HT1080 (cell line): Measurements from ENCODE around the gene FCN2. TPM values are rescaled to one million over a fixed set of nuclear protein-coding genes. Genes with fewer than 3 reads are reported as not detected.

ENCODE experiments used
- DNase-seq: peaks from one replicate; pipeline ENCODE4 v3.0.0-alpha.2; 2015; ENCODE audit warnings: low read depth
- polyA plus RNA-seq, 2 experiments: library from polyadenylated mRNA; depleted of rRNA; stranded (reverse); fragments of >200 nt; gene quantifications; 2 replicates each; pipeline ENCODE4 v1.2.3, GENCODE V29; 2015
- total RNA-seq: library from RNA; depleted of rRNA; stranded (reverse); fragments of >200 nt; shearing (Covaris generic); gene quantifications from 2 replicates; pipeline ENCODE4 v1.2.3, GENCODE V29; 2014; rRNA removed

FCN2 gene
- total RNA-seq = not detected in 2 replicates
- not detected in 2 replicates for polyA plus RNA-seq (2015; cell fraction: cytosol; rRNA removed)
- not detected in 2 replicates for polyA plus RNA-seq (2015; cell fraction: nucleus; rRNA removed)

DNA sequence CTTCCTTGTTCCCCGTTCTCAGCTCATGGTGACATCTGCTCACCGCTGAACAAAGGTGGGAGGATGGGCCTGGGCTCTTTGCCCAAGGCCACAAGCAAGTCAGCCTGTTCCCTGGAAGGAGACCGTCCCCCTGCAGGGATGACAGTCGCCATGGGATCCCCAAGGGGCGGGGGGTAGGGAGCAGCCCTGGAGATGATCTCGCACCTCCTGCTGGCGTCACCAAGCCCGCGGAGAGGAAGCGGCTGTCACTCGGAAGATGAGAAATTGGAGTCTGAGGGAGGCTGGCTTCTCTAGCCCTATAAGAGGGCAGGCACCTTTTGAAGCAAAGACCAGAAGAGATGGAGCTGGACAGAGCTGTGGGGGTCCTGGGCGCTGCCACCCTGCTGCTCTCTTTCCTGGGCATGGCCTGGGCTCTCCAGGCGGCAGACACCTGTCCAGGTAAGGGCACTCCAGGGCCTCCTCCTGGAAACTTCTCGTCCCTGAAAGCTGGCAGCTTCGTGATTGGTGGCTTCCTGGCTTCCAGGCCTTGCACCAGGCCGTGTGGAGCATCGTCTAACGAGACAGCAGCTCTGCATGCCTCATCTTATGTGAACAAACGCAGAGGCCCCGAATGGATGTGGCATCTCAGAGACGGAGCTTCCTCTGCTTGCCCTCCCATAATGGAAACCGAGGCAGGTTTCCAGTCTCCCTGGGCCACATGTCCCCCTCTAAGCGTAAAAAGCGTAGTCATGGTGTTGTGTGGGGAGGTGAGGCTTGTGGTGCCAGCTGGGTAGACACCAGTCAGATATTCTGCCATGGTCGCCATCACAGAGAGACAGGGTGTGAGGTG, at the start of gene FCN2:
TSS of gene FCN2 (plus strand) at position 327 of the 829 bp plus-strand sequence. CDS start at position 339, 12 bp downstream.
- no peak for DNase-seq

DNA sequence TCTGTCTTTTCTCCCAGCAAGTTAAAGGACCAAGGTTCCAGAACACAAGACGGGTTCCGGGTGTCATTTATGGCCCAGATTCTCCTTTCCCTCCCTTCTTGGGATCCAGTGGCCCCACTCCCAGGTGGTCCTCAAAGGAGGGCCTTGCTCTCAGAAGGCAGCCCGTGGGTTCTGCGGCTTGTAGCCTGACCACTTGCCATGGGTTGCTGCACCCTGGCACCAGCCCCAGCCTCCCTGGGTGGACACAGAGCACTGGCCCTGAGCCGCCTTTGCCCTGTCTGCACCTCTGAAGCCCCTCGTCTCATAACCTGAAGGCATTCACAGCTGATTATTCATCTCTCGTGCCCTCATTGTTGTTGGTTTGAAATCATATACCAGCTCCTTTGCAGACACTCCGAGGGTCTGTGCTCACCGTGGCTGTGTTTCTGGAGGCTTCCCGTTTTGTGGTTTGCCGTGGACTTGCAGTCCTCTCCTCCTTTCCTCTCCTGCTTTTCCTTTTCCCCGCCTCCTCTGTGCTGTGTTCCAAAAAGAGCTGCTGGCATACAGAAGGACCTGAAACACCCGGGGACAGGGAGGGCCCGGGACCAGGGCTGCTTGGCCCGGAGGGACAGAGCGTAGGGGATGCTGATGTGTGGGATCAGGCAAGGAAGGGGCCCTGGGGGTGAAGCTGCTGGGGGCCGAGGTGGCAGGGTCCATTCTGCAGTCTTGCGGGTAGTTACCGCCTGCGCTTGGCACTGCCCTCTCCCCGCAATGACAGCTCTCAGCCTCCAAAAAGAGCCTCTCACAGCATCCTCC, 49.5 kb upstream of the FCN2 start:
- DNase-seq = no peak

DNA sequence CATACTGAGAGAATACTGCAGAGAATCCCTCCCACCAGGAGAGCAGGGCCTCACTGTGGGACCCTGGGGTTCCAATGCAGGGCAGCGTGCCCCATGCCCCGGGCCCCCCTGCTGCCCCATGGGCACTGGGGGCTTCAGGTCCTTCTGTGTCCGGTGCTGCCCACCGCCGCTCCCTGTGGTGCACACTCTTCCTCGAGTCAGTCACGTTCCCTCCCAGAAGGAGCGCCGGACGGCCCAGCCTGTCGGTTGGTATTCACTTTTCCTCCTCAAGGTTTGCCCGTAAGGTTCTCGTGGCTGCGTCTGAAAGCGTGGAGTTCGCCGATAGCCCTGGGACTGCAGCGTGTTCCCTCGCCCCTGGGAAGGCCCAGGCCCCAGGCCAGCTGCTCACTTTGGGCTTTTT, 48.1 kb upstream of the FCN2 start:
- no peak for DNase-seq

DNA sequence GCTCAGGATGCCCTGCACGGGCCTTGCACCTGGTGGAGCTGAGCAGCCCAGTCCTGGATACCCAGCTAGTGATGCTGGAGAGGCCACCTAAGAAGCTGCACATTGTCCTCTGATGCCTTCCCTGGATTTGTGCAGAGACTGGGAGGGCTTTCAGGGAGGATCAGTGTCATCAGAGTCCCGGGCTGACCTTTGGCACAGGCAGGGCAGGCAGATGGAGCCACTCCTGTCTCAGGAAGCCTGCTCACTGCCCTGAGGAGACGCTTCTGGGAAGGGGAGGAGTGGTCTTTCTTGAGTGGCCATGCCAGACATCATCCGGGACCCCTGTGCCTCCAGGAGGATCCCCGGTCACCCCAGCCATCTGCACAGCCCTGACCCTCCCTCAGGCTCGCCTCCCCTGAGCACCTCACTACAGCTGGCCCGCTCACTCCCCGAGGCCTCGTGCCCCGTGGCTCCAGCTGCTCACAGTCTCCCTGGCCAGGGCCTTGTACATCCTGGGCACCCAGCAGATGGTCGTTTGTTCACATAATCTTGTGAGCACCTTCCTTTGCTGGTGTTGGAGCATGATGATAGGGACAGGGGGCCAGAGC, 47.2 kb upstream of the FCN2 start:
- DNase-seq = no peak

DNA sequence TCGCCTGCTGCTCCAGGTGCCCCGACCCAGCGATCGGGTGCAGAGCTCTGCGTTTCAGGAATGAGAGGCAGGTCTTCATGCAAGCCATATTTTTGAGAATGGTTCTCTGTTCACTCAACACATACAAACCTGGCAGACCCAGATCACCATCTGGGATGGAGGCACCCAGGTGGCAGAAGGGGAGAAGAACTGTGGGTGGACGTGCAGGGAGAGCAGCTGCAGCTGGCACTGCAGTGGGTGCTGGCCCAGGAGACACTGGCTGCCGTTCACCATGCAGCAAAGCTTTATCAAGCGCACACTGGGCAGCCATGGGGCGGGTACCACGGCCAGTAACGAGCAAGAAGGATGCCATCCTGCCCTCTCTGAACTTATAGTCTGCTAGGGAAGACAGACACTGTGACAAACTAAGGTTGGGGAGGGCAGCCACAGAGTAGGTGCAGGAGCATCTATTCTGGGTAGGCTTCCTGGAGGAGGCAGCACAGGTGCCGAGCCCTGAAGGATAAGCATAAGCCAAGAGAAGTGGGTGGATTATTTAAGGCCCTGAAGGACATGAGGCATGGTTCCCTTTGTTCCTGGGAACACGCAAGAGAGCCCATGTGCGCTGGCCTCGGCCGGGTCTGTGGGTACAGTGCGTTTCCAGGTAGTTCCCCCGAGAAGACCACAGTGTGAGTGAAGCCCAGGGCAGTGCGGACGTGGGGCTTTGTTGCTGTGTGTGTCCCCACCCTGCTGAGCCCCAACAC, 46.2 kb upstream of the FCN2 start:
- no peak for DNase-seq

DNA sequence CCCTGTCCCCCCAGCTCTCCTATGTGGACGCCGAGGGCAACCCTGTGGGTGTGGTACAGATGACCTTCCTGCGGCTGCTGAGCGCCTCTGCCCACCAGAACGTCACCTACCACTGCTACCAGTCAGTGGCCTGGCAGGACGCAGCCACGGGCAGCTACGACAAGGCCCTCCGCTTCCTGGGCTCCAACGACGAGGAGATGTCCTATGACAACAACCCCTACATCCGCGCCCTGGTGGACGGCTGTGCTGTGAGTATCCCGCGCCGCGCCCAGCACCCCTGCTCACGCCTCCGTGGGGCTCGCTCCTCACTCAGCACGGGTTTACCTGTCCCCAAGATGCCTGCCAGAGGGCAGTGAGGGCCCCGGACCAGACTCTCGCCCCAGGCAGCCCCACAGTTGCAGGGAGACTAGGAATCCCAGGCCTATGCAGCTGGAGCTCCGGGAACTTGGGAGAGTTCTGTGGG, 45.6 kb upstream of the FCN2 start:
- DNase-seq = no peak

DNA sequence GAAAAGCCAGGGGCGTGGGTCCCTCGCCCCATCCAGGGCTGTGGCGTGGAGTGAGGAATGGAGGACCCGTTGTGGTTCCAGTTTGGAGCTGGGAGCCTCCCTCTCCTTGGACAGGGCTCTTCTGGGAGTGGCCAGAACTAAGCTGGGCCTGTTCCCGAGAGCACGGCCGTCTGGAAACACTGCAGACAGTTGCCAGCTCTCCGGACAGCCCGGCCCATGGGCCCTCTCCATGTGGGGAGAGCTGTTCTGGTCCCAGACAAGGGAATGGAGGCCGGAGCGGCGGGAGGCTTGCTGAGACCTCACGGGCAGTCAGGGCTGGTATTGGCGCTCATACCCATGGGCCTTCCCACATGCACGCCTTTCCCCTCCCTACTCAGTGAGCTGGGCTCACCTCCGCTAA, 45.2 kb upstream of the FCN2 start:
- no peak for DNase-seq

DNA sequence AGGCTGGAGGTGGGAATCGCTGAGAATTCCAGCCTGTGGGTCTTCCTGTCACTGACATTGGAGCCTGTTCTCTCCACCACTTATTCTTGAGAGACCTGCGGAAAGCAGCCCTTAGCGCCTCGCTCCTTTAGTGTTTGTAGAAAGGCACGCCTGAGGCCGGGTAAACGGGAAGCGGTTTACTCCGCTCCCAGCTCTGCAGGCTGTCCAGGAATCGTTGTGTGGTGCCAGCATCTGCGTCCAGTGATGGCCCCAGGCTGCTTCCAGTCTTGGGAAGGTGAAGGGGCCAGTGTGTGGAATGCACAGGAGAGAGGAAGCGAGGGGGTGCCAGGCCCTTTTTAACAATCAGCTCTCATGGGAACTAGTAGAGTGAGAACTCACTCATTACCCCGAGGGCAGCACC, 44.6 kb upstream of the FCN2 start:
- DNase-seq = no peak

DNA sequence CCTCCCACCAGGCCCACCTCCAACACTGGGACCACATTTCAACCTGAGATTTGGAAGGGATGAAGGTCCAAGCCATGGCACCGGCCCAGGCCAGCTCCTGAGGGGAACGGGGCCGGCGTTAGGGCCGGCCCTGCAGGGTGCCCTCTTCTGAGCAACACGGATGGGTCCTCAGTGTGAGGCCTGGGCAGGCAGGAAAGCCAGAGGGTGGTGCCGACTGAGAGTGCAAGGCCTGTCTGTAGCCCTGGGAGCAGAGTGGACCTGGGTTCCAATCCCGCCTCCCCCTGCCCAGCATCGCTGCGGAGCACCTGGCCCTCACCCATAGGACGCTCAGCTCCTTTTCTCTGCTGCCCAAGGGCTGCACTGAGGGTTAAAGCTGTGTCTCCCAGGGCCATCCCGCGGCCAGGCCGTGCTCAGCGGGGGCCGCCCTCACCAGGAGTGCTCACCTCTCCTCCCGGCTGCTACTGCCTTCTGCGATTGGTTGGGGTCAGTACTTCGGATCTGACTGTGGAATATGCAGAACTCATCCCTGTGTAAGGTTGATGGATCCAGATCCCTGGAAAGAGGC, 44.1 kb upstream of the FCN2 start:
- DNase-seq = no peak

DNA sequence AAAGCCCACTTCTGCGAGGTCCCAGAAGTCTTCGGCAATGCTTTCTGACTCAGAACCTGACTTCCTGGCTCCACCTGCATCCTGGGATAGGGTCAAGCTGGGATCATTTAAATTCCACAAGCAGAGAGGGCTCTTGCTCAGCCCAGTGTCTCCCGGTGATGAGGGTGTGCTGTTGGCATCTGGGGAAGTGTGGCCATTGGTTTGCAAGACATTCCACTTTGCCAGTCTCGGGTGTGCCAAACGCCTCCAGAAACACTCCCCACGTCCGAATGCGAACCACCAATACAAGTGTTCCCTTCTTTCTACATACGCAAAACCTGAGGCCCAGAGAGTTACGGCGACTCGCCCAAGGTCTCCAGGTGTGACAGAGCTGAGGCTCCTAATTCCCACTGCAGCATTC, 43.1 kb upstream of the FCN2 start:
- peak; percentile 77 for DNase-seq

DNA sequence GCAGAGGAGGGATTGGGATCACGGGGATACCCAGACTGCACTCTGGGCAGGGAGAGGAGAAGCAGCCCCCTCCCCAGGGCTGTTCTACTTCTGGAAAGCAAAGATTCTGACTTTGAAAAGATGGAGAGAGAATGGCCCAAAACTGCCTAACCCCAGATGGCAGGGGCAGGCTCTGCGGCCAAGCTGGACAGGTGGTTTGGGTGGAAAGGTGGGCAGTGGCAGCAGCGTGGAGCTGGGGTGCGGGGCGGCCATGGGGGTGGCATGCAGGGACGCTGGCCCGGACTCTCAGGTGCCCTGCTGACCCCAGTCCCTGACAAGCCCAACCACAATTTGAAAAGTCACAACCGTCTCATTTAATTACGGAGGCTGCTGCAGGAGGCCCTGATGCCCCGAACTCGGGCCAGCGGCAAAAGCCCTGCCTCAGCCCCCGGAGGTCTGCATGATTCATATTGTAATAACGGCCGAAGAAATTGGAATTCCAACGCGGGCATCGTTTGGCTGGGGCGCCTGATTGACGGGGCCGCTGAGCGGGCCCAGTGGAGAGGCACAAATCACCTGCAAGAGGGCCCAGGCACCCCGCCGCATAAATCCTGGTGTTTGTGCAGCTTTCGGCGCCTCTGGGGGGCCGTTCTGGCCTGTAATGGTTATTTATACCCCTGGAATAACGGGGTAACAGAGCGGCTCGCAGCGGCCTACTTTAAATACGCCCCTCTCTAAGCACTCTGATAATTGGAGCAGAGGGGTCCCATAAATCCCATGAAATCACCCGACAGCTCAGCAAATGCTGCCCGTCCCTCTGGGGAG, 41.8 kb upstream of the FCN2 start:
- no peak for DNase-seq

DNA sequence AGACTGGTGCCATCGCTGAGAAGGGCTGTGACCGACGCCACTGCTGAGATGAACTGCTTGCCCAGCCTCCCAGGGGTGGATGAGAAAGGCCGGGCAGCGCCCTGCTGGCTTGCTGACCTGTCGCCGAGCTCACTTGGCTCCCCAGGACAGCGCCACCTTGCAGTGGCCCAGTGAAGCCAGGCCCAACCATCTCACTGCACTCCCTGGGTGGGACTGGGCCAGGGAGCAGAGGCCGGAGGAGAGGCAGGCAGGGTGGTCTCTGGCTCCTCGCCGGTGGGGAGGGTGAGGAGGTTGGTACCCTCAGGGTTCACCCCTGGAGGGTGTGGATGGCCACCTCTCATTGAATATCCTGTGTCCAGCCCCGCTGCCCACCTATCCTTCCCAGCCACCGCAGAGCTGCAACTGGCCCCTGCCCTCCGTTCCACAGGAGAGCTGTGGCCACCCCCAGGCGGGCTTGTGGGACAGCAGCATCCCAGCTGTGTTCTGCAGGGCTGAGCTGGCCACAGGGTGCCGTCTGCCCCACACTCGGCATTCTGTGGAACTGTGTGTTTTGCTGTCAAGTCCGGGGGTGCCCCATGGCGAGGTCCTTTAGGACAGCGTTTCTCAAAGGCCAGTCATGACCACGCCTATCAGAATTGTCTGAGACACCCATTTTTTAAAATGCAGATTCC, 41.0 kb upstream of the FCN2 start:
- DNase-seq = no peak

DNA sequence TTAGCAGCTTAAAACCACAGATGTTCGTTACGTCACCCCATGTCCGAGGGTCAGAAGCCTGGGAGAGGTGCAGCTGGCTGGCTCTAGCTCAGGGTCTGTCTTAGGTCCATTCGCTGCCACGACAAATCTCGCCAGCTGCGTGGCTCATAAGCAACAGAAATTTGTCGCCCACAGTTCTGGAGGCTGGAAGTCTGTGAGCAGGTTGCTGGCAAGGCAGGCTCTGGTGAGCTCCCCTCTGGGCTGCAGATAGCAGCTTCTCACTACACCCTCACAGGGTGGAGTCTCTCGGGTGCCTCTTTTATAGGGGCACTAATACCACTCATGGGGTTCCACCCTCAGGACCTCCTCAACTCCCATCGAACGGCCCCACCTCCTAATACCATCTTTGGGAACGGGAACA, 40.1 kb upstream of the FCN2 start:
- DNase-seq = no peak

DNA sequence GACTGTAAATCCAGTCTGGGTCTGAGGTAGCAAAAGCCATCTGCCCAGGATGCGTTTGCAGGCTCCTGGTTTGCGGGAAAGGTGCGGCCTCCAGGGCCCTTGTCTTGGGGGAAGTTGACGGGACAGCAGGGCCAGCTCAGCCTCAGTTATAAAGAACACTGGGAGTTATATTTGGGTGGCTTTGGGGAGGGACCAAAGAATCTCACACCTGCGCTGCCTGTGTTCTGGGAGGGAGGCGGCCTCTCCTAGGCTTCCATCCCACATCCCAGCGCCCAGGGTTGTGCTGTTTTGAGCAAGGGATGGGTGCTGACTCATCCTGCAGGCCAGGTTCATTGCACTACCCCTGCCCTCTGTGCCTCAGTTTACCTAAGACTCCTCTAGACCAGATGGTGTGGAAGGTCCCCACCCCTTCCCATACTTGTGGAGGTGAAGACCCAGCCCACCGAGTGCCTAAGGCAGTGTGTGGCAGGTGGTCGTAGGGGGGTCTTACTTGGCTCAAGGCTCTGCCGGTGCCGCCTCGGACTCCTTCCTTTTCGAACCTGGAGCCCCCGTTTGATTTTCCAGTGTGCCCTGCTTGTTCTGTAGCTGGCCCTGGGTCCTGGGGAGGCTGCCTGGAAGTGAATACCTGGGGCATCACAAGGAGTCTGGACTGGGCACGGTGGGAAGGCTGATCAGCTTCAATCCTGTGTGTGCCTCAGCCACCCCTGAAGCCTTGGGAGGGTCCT, 39.3 kb upstream of the FCN2 start:
- no peak for DNase-seq

DNA sequence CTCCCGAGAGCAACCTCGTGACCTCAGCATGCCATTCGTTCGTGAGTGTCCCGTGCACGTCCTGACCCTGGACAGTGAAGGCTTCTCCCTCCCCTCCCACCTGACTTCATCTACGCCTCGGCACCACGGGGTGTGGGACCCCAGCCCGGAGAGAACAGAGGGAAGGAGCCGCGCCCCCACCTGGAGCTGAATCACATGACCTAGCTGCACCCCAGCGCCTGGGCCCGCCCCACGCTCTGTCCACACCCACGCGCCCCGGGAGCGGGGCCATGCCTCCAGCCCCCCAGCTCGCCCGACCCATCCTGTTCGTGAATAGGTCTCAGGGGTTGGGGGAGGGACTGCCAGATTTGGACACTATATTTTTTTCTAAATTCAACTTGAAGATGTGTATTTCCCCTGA, 38.3 kb upstream of the FCN2 start:
- no peak for DNase-seq

DNA sequence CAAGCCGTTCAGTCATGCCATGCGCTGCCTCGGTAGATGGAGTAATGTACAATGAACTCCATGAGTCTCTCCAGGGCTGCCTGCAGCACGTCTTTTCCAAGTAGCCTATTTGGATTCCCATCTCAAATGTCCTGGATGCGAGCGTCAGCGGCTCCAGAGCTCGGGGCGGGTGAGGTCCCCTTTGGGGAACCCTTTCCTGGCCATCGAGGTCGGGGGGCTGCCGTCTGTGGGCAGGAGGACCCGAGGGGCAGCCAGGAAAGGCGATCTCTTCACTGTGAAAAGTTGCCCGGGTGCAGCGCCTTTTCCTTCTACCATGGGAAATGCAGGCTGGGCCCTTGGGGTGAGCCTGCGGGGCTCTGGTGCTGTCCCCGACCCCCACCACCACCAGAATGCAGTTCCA, 36.9 kb upstream of the FCN2 start:
- no peak for DNase-seq

DNA sequence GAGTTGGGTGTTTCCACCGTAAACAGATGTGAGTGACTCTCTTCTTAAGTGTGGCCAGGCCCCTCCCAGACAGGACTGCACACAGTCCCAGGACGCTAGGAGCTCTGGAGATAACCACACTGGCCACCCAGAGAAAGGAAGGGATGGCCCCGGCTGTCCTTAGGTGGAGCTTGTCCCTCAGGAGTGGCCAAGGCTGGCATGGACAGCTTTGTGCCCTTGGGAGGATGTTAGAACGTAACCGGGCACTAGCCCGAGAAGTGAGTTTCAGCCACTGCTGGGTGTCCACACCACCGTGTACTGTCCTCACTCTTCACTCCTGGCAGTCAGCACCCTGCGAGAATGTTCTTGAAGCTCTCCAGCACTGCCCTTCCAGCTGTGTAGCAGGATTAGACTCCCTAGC, 35.8 kb upstream of the FCN2 start:
- no peak for DNase-seq

DNA sequence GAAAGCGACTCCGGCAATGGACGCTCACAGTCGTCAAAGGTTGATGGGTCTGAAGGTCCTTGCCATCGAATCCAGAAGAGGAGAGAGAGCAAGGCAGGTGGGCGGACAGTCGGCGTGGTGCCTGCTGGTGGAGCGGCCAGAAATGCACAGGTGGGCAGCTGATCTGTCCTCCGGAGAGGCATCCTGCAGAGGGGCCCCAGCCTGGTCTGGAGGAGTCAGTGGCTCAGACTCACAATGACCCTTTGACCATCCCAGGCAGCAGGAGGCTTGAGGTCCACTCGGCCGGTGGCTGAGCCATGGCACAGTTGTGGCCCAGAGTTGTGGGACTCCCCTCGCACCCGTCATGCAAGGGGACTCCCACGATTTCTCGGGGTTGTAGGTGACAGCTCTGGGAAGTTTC, 34.4 kb upstream of the FCN2 start:
- no peak for DNase-seq

DNA sequence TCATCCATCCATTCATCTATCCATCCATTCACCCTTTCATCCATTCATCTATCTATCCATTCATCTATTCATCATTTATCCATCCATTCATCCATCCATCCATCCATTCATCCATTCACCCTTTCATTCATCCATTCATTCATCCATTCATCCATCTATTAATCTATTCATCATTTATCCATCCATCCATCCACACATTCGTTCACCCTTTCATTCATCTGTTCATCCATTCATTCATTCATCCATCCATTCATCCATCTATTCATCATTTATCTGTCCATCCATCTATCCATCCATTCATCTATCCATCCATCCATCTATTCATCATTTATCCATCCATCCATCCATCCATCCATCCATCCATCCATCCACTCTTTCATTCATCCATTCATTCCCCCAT, 33.9 kb upstream of the FCN2 start:
- no peak for DNase-seq
